GM12878 (cell line): ENCODE measurements around the gene FRYL.

Source experiments
- BCL11A ChIP-seq: IDR thresholded peaks from 2 replicates; pipeline ENCODE4 v1.6.1; 2011; ENCODE audit warnings: low read depth, low read length
- BRCA1 ChIP-seq: IDR thresholded peaks from 2 replicates; pipeline ENCODE4 v1.6.1; 2011; ENCODE audit warnings: low read depth, low read length, improper control_type of control experiment
- MXI1 ChIP-seq: fragments of 150-350 bp; IDR thresholded peaks from 2 replicates; pipeline ENCODE4 v1.6.1; 2011; ENCODE audit warnings: low read depth, mild to moderate bottlenecking, inconsistent platforms, low read length, improper control_type of control experiment
- POLR2AphosphoS5 ChIP-seq: IDR thresholded peaks from 2 replicates; pipeline ENCODE4 v1.6.1; 2011; ENCODE audit warnings: mild to moderate bottlenecking, low read length, inconsistent platforms
- POU2F2 ChIP-seq: IDR thresholded peaks from 3 replicates; pipeline ENCODE4 v1.6.1; 2011; ENCODE audit warnings: low read depth, mild to moderate bottlenecking, low read length, borderline replicate concordance
- RFX5 ChIP-seq: IDR thresholded peaks from 2 replicates; pipeline ENCODE4 v1.6.1; 2011; ENCODE audit warnings: low read depth, low read length, improper control_type of control experiment
- TAF1 ChIP-seq: IDR thresholded peaks from 2 replicates; pipeline ENCODE4 v1.6.1; 2011; ENCODE audit warnings: mild to moderate bottlenecking, low read depth, low read length, borderline replicate concordance
- ZNF274 ChIP-seq: IDR thresholded peaks from one replicate; pipeline ENCODE4 v1.8.0; 2011; ENCODE audit not compliant: insufficient read length, insufficient read depth
- TF ChIP-seq, protein P1 (sequence below): fragments of 450-650 bp; formaldehyde crosslinking; IDR thresholded peaks from 2 replicates; pipeline ENCODE4 v1.5.0; 2022; ENCODE audit warnings: mild to moderate bottlenecking, missing genetic modification characterization
- TF ChIP-seq, protein P2 (sequence below), 3 experiments: IDR thresholded peaks in 2 of 3; conservative IDR thresholded peaks in 1 of 3; 2 replicates each; pipeline ENCODE4 v1.5.1; 2011; ENCODE audit warnings: low read depth in 3 of 3, low read length in 3 of 3, mild to moderate bottlenecking in 3 of 3, control low read depth in 2 of 3, moderate library complexity in 2 of 3, inconsistent platforms in 1 of 3, mixed read lengths in 1 of 3; ENCODE audit not compliant: control insufficient read depth in 2 of 3, insufficient read depth in 1 of 3; ENCODE audit errors: extremely low read depth in 1 of 3
- TF ChIP-seq, protein P3 (sequence below): IDR thresholded peaks from 2 replicates; pipeline ENCODE4 v1.6.1; 2012; ENCODE audit warnings: low read depth, low read length, improper control_type of control experiment
- TF ChIP-seq, protein P4 (sequence below): IDR thresholded peaks from 2 replicates; pipeline ENCODE4 v1.6.1; 2011; ENCODE audit warnings: low read depth, mild to moderate bottlenecking, low read length, moderate library complexity, borderline replicate concordance; ENCODE audit errors: extremely low read depth

DNA sequence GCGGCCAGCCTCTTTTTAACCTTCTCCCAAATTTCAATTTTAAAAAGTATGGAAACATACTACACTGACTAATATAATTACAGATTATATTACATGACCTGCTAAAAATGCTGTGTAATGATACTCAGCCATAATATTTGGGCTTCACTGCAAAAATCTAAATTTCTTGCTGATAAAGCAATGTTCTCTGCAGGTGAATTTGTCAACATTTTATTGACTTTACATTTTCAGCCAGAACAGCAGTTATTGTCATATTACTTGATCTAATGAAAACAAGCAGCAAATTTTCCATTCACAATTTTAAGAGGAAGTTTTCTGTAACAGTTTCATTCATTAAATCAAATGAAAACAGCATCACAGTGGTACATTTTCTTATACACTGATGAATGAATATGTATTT is 91.1 kb downstream of the FRYL start:
- TF ChIP-seq, protein P1, sequence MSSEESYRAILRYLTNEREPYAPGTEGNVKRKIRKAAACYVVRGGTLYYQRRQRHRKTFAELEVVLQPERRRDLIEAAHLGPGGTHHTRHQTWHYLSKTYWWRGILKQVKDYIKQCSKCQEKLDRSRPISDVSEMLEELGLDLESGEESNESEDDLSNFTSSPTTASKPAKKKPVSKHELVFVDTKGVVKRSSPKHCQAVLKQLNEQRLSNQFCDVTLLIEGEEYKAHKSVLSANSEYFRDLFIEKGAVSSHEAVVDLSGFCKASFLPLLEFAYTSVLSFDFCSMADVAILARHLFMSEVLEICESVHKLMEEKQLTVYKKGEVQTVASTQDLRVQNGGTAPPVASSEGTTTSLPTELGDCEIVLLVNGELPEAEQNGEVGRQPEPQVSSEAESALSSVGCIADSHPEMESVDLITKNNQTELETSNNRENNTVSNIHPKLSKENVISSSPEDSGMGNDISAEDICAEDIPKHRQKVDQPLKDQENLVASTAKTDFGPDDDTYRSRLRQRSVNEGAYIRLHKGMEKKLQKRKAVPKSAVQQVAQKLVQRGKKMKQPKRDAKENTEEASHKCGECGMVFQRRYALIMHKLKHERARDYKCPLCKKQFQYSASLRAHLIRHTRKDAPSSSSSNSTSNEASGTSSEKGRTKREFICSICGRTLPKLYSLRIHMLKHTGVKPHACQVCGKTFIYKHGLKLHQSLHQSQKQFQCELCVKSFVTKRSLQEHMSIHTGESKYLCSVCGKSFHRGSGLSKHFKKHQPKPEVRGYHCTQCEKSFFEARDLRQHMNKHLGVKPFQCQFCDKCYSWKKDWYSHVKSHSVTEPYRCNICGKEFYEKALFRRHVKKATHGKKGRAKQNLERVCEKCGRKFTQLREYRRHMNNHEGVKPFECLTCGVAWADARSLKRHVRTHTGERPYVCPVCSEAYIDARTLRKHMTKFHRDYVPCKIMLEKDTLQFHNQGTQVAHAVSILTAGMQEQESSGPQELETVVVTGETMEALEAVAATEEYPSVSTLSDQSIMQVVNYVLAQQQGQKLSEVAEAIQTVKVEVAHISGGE (CRISPR knock-in tag) = no peak
- TF ChIP-seq TAF1 (no peak), BCL11A (no peak), POLR2AphosphoS5 (no peak), MXI1 (no peak), BRCA1 (no peak), POU2F2 (no peak), ZNF274 (no peak), RFX5 (no peak)
- TF ChIP-seq, protein P2, sequence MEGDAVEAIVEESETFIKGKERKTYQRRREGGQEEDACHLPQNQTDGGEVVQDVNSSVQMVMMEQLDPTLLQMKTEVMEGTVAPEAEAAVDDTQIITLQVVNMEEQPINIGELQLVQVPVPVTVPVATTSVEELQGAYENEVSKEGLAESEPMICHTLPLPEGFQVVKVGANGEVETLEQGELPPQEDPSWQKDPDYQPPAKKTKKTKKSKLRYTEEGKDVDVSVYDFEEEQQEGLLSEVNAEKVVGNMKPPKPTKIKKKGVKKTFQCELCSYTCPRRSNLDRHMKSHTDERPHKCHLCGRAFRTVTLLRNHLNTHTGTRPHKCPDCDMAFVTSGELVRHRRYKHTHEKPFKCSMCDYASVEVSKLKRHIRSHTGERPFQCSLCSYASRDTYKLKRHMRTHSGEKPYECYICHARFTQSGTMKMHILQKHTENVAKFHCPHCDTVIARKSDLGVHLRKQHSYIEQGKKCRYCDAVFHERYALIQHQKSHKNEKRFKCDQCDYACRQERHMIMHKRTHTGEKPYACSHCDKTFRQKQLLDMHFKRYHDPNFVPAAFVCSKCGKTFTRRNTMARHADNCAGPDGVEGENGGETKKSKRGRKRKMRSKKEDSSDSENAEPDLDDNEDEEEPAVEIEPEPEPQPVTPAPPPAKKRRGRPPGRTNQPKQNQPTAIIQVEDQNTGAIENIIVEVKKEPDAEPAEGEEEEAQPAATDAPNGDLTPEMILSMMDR (IDR thresholded peaks at IDR 0.05 in 2 of 3, conservative IDR thresholded peaks at IDR 0.05 in 1 of 3; ENCODE audit: control insufficient read depth in 2 of 3, extremely low read depth in 1 of 3, insufficient read depth in 1 of 3, low read depth in 3 of 3, low read length in 3 of 3) = no peak
- TF ChIP-seq, protein P3, sequence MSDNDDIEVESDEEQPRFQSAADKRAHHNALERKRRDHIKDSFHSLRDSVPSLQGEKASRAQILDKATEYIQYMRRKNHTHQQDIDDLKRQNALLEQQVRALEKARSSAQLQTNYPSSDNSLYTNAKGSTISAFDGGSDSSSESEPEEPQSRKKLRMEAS = no peak
- TF ChIP-seq, protein P4, sequence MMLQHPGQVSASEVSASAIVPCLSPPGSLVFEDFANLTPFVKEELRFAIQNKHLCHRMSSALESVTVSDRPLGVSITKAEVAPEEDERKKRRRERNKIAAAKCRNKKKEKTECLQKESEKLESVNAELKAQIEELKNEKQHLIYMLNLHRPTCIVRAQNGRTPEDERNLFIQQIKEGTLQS = no peak
